Measurements from ENCODE around the gene WDFY4.

Gene WDFY4

GRCh38 chr10:48929413-48929990 is 244.8 kb downstream of the WDFY4 start:
- Histone ChIP-seq H3K36me3 (ENCODE audit: insufficient read depth, low read length) (no peaks in the 10 kb centered on the region), H3K4me1 (ENCODE audit: insufficient read depth, low read length) (0 out of 2 replicates have a peak, but pooled peaks cover 4% of the 10 kb centered on the region), H3K9ac (ENCODE audit: low read depth, low read length) (no peak overlapping the region), H3K9me3 (ENCODE audit: control insufficient read depth, insufficient read depth, low read length) (no peaks in the 10 kb centered on the region)

- Histone ChIP-seq H3K9me3 (ENCODE audit: control insufficient read depth, insufficient read depth, low read length) (no peaks in the 10 kb centered on the region), H3K36me3 (ENCODE audit: insufficient read depth, low read length) (no peaks in the 10 kb centered on the region), H3K9ac (ENCODE audit: low read depth, low read length) (no peak overlapping the region), H3K4me1 (ENCODE audit: insufficient read depth, low read length) (0 out of 2 replicates have a peak, but pooled peaks cover 4% of the 10 kb centered on the region)
Observed at GRCh38 chr10:48931188-48931587, 246.5 kb downstream of the WDFY4 start.

- H3K9ac ChIP-seq (ENCODE audit: low read depth, low read length): no peak overlapping the region
- no peaks in the 10 kb centered on the region for H3K36me3 ChIP-seq (ENCODE audit: insufficient read depth, low read length)
- H3K4me1 ChIP-seq (ENCODE audit: insufficient read depth, low read length): 0 out of 2 replicates have a peak, but pooled peaks cover 4% of the 10 kb centered on the region
- no peaks in the 10 kb centered on the region for H3K9me3 ChIP-seq (ENCODE audit: control insufficient read depth, insufficient read depth, low read length)
Observed at GRCh38 chr10:48932831-48933664, 248.4 kb downstream of the WDFY4 start.

- Histone ChIP-seq H3K9ac (ENCODE audit: low read depth, low read length) (no peak overlapping the region), H3K4me1 (ENCODE audit: insufficient read depth, low read length) (0 out of 2 replicates have a peak, but pooled peaks cover 4% of the 10 kb centered on the region), H3K9me3 (ENCODE audit: control insufficient read depth, insufficient read depth, low read length) (no peaks in the 10 kb centered on the region), H3K36me3 (ENCODE audit: insufficient read depth, low read length) (no peaks in the 10 kb centered on the region)
Observed at GRCh38 chr10:48934672-48935501, 250.2 kb downstream of the WDFY4 start.

- Histone ChIP-seq H3K36me3 (ENCODE audit: insufficient read depth, low read length) (no peaks in the 10 kb centered on the region), H3K9ac (ENCODE audit: low read depth, low read length) (no peak overlapping the region), H3K9me3 (ENCODE audit: control insufficient read depth, insufficient read depth, low read length) (no peaks in the 10 kb centered on the region), H3K4me1 (ENCODE audit: insufficient read depth, low read length) (0 out of 2 replicates have a peak, but pooled peaks cover 4% of the 10 kb centered on the region)
Observed at GRCh38 chr10:48935577-48935976, 250.9 kb downstream of the WDFY4 start.

- H3K9me3 ChIP-seq (ENCODE audit: control insufficient read depth, insufficient read depth, low read length): no peaks in the 10 kb centered on the region
- no peaks in the 10 kb centered on the region for H3K4me1 ChIP-seq (ENCODE audit: insufficient read depth, low read length)
- H3K36me3 ChIP-seq (ENCODE audit: insufficient read depth, low read length): no peaks in the 10 kb centered on the region
- no peak overlapping the region for H3K9ac ChIP-seq (ENCODE audit: low read depth, low read length)
Observed at GRCh38 chr10:48937796-48938195, 253.1 kb downstream of the WDFY4 start.

GRCh38 chr10:48938281-48938680 is 253.6 kb downstream of the WDFY4 start:
- no peaks in the 10 kb centered on the region for H3K36me3 ChIP-seq (ENCODE audit: insufficient read depth, low read length)
- no peaks in the 10 kb centered on the region for H3K4me1 ChIP-seq (ENCODE audit: insufficient read depth, low read length)
- H3K9ac ChIP-seq (ENCODE audit: low read depth, low read length): no peak overlapping the region
- no peaks in the 10 kb centered on the region for H3K9me3 ChIP-seq (ENCODE audit: control insufficient read depth, insufficient read depth, low read length)

GRCh38 chr10:48938990-48939536 is 254.4 kb downstream of the WDFY4 start:
- no peaks in the 10 kb centered on the region for H3K36me3 ChIP-seq (ENCODE audit: insufficient read depth, low read length)
- no peaks in the 10 kb centered on the region for H3K4me1 ChIP-seq (ENCODE audit: insufficient read depth, low read length)
- H3K9me3 ChIP-seq (ENCODE audit: control insufficient read depth, insufficient read depth, low read length): no peaks in the 10 kb centered on the region
- no peak overlapping the region for H3K9ac ChIP-seq (ENCODE audit: low read depth, low read length)

- H3K4me1 ChIP-seq (ENCODE audit: insufficient read depth, low read length): no peaks in the 10 kb centered on the region
- no peaks in the 10 kb centered on the region for H3K9me3 ChIP-seq (ENCODE audit: control insufficient read depth, insufficient read depth, low read length)
- H3K36me3 ChIP-seq (ENCODE audit: insufficient read depth, low read length): no peaks in the 10 kb centered on the region
- H3K9ac ChIP-seq (ENCODE audit: low read depth, low read length): no peak within 1 kb of the TSS
Observed at GRCh38 chr10:48939790-48940325, 255.2 kb downstream of the WDFY4 start, which contains the start of gene LRRC18. LRRC18 (minus strand) TSS chr10:48939840; CDS start chr10:48914155, 25,685 bp downstream.

GRCh38 chr10:48940372-48940771 is 255.7 kb downstream of the WDFY4 start:
- H3K9me3 ChIP-seq (ENCODE audit: control insufficient read depth, insufficient read depth, low read length): no peaks in the 10 kb centered on the region

GRCh38 chr10:48940958-48941357 is 256.3 kb downstream of the WDFY4 start:
- Histone ChIP-seq H3K9me3 (ENCODE audit: control insufficient read depth, insufficient read depth, low read length) (no peaks in the 10 kb centered on the region), H3K9ac (ENCODE audit: low read depth, low read length) (no peak overlapping the region), H3K36me3 (ENCODE audit: insufficient read depth, low read length) (no peaks in the 10 kb centered on the region), H3K4me1 (ENCODE audit: insufficient read depth, low read length) (no peaks in the 10 kb centered on the region)

More at GRCh38 chr10:48940372-48940771, 255.7 kb downstream of the WDFY4 start:
- Histone ChIP-seq H3K36me3 (ENCODE audit: insufficient read depth, low read length) (no peaks in the 10 kb centered on the region), H3K4me1 (ENCODE audit: insufficient read depth, low read length) (no peaks in the 10 kb centered on the region), H3K9ac (ENCODE audit: low read depth, low read length) (no peak overlapping the region)

GRCh38 chr10:48941427-48942075 is 256.9 kb downstream of the WDFY4 start:
- no peaks in the 10 kb centered on the region for H3K9me3 ChIP-seq (ENCODE audit: control insufficient read depth, insufficient read depth, low read length)
- H3K4me1 ChIP-seq (ENCODE audit: insufficient read depth, low read length): no peaks in the 10 kb centered on the region
- H3K9ac ChIP-seq (ENCODE audit: low read depth, low read length): no peak overlapping the region
- no peaks in the 10 kb centered on the region for H3K36me3 ChIP-seq (ENCODE audit: insufficient read depth, low read length)

- Histone ChIP-seq H3K4me1 (ENCODE audit: insufficient read depth, low read length) (no peaks in the 10 kb centered on the region), H3K9me3 (ENCODE audit: control insufficient read depth, insufficient read depth, low read length) (no peaks in the 10 kb centered on the region), H3K9ac (ENCODE audit: low read depth, low read length) (no peak overlapping the region), H3K36me3 (ENCODE audit: insufficient read depth, low read length) (no peaks in the 10 kb centered on the region)
Observed at GRCh38 chr10:48943096-48943495, 258.4 kb downstream of the WDFY4 start.
